GM04504 (cell line): ENCODE data around the gene UTP4.
"Not testable (repeated sequence)": the region's sequence is repeated elsewhere in the genome, so short reads cannot be mapped to it uniquely, and the experiment has no call there.

Experiments used
- DNase-seq: peaks from one replicate; pipeline ENCODE4 v3.0.0-alpha.2; 2012; ENCODE audit warnings: low read depth

UTP4 gene

DNA sequence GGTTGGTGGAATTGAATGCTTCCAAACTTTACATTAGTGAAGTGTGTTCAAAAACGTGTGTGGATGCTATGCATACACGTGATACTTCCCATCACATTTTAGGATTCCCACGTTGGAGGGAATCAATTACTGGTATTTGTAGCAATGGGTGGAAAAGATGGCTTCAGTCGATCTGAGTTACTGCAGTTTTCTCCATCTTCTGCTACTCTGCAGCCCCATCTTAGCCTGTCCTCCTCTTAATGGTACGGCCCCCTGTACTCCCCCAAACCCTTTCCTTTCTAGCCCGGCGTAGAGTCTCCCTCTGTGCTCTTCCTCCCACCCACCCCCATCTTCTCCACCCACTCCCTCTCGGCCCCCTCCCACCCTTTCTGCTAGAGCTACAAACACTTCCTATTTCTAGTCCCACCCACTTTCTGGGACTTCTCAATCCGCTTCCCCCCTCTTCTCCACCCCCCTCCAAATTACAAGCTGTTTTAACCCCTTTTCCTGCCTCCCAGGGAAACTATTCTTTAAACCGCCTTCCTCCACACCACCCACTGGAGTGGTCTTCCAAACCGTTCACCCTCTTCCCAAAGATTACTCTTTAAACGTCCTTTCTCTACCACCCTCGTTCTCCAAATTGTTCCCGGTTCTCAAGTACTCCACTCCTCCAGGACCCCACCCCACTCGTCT, 1.1 kb upstream of the UTP4 start:
- DNase-seq: no peak

DNA sequence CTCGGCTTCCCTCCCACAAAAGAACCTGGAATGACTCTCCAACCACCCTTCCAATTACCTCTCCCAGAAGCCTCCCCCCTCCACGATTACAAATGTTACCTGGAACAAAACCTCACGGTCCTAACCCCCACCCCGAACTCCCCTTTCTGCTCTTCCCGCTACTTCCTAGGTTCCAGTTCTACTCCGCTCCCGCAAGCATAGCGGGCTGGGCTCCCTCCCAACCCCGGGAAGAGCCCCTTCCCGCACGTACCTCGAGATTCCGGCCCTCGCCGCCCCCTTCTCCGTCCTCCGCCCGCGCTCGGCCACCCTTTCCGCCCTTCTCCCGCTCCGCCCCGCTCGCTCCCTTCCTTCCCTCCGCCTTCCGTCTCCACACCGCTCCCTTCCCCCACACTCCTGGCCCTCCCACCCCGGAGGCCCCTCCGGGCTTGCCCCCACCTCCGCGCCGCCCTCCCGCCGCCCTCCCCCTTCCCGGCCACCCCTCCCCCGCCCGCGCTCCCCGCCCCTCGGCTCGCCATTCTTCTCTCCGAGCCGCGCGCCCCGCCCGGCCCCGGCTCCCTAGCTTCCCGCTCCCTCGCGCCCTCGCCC, 518 bp upstream of the UTP4 start:
- peak; percentile 42 for DNase-seq

DNA sequence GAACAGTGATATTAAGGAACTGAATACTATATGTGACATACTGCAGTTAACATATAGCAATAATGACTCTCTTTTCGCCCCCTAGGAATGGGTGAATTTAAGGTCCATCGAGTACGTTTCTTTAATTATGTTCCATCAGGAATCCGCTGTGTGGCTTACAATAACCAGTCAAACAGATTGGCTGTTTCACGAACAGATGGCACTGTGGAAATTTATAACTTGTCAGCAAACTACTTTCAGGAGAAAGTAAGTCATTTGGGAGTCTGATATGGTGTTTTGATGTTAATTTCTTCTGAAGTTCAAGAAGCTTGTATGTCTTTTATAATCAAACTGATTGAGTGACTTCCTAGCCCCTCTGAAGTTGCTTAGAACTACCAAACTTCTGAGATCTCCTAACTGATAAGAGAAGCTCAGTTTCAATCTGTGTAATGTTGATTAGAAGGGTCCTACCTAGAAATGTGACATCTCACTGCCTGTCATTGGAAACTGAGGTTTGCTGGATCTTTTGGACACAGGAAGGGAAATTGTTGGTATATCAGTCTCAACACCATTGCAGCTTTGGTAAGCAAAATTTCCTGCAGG, 1.0 kb downstream of the UTP4 start:
- DNase-seq: no peak

DNA sequence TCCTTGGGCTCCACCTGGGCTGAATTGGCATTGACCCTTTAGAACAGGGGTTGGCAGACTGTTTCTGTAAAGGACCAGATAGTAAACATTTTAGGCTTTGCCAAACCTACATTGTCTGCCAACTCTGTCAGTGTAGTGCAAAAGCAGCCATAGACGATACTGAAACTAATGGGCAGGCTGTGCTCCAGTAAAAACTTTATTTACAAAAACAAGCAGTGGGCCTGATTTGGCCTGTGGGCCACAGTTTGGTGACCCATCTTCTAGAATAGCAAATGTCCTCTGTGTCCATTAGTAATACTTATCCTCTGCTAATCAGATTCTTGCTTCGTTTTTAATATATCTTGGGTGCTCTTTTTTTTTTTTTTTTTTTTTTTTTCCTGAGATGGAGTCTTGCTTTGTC, 6.2 kb downstream of the UTP4 start:
- DNase-seq: no peak

DNA sequence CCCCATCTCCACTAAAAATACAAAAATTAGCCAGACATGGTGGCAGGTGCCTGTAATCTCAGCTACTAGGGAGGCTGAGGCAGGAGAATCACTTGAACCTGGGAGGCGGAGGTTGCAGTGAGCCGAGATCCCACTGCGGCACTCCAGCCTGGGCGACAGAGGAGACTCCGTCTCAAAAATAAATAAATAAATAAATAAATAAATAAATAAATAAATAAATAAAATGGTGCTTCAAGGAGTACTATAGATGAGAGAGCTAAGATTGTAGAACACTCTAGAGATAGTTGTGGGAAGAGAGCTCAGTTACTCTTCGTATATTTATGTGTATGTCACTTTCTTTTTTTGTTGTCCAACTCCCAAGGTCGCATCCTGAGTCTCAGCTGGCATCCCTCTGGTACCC, 7.0 kb downstream of the UTP4 start:
- DNase-seq: not testable (repeated sequence)

DNA sequence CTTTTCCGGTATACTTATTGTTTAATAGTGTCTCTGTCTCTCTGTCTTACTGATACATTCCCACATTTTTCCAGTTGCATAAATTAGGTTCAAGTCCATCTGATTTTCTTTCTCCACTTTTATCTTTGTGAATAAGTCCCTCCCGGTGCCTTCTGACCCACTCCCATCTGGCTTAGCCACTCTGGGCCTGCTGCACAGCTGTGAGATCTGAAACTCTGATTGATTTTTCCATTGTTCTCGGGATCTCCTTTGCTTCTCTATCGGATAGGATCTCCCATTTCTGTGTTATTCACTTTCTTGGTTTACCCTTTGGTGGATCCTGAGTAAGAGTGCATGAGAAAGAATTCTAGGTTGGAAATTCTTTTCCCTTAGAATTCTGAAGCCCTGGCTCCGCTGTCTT, 8.6 kb downstream of the UTP4 start:
- DNase-seq: no peak

DNA sequence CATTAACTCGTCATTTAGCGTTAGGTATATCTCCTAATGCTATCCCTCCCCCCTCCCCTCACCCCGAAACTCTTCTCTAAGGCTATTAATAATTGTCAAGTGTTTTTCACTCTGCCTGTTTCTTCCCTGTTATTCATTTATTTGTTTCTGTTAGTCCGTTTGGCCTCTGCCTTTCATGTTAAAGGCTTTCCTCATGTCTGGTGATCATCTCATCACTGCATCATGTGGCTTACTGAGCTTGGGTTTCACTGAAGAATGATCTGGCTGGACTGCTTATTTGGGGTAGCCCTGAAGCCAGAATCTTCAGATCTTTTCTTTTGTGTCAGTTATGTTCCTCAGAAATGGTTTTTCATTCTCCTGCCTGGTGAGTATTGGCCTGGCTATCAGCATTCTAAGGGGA, 9.5 kb downstream of the UTP4 start:
- DNase-seq: no peak

DNA sequence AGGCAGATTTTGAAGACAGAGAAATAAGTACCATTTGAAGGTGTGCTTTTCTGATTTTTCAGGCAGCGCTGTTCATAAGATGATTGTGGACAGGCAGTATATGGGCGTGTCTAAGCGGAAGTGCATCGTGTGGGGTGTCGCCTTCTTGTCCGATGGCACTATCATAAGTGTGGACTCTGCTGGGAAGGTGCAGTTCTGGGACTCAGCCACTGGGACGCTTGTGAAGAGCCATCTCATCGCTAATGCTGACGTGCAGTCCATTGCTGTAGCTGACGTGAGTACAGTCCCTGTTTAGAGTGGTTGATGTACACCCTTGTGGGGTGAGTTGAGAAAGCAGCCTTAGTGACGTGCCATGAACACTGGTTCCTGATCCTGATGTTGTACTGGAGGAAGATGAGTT, 10.7 kb downstream of the UTP4 start:
- no peak for DNase-seq

DNA sequence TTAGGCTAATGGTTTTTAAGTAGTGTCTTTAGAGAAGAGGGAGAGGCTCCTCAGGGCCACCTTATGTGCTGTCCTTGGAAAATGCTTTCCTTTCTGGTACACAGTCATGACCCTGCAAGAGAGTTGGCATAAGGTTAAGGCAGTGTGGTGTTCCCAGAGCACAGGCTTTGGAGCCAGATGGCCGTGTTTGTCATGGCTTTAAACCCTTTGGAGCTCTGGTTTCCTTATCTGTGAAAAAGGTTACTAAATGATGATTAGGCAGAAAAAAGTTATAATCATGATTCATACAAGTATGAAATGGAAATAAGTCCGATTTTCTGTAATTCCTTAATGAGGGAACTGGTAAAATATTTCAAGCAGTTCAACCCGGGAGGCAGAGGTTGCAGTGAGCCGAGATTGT, 13.2 kb downstream of the UTP4 start:
- no peak for DNase-seq

DNA sequence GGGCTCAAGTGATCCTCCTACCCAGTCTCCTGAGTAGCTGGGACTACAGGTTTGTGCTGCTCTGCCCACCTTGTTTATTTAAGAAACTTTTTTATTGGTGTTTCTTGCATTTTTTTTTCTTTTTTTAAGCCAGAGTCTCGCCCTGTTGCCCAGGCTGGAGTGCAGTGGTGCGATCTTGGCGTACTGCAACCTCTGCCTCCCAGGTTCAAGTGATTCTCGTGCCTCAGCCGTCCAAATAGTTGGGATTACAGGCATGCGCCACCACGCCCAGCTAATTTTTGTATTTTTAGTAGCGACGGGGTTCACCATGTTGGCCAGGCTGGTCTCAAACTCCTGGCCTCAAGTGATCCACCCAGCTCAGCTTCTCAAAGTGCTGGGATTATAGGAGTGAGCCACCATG, 17.2 kb downstream of the UTP4 start:
- DNase-seq: not testable (repeated sequence)

DNA sequence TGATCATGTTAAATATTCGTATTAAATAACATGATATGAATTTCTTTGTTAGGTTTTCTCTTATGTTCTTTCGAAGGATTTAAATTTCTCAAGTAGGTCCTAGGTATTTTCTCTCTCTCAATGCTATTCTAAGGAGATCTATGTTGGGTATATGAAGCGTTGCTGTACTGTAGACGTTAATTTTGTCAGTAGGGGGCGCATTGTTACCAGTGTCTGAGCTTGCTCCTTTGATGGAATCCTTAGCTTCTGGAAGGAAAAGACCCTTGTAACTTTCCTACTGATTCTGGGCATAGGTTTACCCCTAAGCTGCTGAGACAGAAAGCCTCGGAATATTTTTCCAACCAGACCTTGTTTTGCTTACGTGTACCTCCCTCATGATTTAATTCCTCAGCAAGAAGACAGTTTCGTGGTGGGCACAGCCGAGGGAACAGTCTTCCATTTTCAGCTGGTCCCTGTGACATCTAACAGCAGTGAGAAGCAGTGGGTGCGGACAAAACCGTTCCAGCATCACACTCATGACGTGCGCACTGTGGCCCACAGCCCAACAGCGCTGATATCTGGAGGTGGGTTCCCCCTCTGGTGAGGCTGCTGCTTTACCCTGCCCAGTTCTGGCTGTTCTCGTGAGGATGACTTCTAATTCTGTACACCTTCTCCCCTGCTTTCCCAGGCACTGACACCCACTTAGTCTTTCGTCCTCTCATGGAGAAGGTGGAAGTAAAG, 17.9 kb downstream of the UTP4 start:
- DNase-seq: peak; percentile 60

DNA sequence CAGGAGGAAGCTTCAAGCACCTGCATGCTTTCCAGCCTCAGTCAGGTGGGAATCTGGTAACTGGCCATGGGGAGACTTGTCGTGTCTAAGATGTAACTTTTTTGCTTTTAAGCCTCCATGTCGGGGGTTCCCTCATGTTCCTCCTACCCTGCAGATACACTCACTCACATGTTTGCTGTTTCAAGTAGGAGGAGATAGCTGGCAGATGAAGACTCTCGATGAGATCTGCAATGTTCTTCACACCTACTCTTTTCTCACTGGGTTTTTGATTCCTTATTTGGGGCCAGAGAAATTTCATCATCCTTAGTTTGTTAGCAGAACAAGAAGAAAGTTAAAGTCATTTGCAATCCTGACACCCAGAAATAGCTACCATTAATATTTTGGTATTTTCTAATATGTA, 24.7 kb downstream of the UTP4 start:
- no peak for DNase-seq

DNA sequence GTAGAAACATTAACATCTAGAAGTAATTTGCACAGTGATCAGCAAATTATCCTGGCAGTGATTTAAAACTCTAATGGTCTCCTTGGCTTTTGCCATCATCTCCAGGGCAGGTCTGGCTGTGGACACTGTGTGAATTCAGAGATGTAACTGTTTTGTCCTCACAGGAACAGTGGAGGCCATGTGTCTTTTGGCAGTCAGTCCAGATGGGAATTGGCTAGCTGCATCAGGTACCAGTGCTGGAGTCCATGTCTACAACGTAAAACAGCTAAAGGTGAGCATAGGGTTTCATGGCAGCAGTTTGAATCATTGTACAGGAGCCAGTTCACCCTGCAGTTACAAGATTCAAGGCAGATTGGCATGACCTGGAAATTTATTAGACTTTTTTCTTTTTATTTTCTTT, 27.7 kb downstream of the UTP4 start:
- no peak for DNase-seq

DNA sequence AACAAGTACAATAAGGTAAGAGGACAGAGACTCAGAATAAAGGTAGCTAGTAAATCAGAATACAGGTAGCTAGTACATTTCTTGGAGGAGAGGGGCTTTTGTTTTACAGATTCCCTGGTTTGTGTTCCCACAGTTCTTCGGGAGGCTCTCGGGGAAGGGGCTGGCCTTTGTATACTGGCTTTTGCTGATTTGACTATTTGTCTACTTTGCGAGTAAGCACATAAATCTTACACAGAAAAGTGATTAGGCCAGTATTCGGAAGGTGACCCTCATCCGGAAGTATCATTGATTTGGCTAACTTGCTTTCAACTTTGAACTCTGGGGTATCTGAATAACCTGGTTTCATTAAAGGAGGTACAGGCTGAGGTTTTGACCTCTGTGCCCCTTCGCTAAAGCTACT, 33.1 kb downstream of the UTP4 start:
- DNase-seq: no peak

DNA sequence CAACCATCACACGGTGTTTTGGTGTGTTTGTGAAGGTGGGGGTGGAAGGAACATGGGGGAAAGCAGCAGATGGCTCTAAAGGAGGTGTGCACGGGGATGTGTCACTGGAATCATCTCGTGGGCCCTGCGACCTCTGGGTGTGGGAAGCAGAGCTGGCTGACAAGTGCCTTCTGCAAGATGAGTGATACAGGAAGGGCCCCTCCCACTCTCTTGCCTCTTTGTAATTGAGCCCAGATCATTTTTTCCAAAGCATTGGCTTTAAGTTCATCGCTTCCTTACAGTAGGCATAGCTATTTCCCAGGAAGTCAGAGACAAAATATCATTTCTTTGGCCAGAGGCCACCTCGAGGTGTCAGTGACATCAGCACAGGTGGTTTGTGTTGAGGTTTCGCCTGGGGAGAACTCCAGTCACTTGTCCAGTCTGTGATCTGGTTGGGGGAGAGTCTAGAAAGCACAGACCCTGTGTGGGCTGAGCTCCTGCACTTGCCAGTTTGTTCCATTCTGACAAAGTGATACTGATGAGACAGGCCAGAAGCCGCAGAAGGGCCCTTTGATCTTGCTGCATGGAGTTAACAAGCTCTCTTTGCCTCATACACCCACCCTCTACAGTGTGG, 33.9 kb downstream of the UTP4 start:
- no peak for DNase-seq

DNA sequence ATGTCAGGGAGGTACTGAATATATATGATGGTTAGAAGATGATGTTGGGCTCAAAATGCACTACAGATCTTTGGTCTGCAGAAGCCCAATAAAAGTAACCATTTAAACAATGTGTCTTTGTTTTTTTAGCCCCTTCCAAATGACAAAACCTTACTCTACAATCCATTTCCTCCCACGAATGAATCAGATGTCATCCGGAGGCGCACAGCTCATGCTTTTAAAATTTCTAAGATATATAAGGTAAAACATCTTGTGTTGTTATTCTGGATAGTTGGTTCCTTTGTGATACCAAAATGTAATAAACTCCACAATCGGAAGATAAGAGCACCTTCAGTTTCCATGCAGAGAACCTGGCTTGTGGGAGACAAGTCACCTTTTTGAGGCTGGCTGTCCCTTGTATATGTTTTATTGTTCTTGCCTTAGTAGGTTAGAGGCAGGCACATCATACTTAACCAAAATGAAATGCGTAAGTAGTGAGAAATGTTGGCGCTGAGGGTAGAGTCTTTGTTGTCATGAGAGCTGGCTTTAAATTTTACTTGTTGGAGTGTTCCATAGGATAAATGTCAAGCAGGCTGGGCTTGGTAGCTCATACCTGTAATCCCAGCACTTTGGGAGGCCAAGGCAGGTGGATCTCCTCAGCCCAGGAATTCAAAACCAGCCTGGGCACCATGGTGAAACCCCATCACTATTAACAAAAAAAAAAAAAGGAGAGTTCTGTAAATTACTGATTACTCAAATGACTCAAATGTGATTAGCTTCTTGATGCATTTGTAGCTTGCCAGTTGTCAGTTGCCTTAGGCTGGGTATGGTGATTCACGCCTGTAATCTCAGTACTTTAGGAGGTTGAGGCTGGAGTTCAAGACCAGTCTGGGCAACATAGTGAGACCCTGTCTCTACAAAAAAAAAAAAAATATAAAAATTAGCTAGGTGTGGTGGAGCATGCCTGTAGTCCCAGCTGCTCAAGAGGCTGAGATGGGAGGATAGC, 34.8 kb downstream of the UTP4 start:
- DNase-seq: no peak

DNA sequence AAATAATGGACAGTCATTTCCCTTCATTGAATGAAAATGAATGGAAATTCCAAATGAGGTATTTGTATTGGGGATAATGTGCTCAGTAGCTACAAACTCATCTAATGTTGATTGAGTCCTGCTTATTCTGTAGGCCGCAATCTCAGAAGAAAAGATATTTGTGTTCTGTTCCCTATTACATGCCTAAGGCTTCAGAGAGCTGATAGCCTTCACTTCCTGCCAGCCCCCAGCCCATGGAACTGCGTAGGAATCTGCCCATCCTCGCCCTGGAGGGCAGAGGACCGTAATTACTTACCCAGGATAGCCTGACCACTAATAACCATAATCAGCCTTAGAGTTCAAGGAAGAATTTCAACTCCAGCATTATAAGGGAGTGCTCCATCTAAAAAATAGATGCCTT, 36.6 kb downstream of the UTP4 start:
- no peak for DNase-seq

DNA sequence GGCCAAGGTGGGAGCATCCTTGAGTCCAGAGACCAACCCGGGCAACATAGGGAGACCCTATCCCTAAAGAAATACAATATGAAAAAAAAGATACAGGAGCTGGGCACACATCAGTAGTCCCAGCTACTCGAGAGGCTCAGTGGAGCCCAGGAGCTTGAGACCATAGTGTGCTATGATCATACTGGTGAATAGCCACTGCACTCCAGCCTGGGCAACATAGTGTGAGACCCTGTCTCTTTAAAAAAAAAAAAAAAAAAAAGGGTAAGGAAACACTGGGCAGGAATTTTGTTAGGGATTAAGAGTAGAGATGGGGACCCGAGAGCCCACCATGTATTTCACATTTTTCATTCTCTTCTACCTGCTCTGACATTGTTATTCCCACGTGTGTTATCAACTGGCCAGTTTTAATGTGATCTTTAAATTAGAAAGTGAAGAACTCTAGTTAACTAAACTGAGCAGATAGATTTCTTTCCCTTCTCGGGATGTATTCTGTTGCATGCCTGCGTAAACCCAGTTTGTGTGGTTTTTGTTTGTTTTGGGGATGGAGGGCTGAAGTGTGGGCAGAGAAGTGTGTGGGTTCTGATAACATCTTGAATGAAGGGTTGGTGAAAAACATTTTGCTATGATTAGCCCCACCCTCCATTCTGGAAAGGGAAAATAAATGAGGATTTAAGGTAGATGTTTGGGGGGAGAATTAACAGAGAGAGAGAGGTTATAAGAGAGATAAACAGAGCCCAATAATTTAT, 37.3 kb downstream of the UTP4 start:
- no peak for DNase-seq

DNA sequence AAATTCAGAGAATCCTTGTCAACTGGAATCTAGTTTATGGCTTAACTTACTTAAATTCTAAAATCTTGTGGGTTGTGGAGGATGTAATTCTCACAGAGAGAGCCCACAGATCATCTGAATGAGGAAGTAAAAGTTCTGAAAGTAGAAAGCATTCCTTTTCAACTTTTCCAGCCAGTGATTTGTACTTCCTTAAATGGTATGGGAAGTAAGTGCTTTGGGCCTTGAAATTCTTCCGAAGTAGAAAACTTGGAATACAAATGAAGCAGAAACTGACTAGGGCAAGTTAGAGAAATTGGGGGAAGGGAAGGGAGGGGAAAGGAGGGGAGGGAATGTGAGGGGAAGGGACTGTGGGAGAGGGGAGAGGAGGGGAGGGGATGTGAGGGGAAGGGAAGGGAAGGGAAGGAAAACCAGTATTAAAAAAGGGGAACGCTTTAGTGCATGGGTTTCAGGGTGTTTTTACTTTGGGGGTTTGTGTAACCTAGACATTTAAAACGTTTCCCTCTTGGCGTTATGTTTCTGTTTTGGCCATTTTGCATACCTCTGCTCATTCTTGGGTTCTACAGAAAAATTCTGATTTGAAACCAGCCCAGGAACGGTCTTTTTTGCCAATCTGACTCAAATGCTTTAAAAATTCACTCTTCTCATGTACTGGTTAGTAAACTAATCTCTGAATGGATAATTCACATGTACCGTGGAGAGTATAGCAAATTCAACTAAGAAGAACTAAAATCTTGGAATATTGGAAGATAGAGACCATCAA, 39.1 kb downstream of the UTP4 start:
- DNase-seq: no peak
